Frontal cortex (tissue), 4 donors: ENCODE data around the gene C15orf61. TPM values are rescaled to one million over a fixed set of nuclear protein-coding genes. Genes with fewer than 3 reads are reported as not detected.

Experiments
- DNase-seq, 2 donors: peaks; one replicate each; pipeline ENCODE4 v3.0.0; 2012; ENCODE audit warnings: low spot score in 2 of 2
- FAIRE-seq: peaks from 2 replicates; lab custom pipeline; 2012; peaks lifted over from hg19 to GRCh38; lab: Jason Lieb, UNC
- total RNA-seq: library from RNA; depleted of rRNA; stranded (reverse); fragments of >200 nt; gene quantifications from one replicate; pipeline ENCODE4 v1.2.3, GENCODE V29; 2014
- donor health status: control.
- donor health status: control.
- donor health status: control.

C15orf61 gene
- total RNA-seq, 1 donor from 2014 or later: 23.6 TPM

DNA sequence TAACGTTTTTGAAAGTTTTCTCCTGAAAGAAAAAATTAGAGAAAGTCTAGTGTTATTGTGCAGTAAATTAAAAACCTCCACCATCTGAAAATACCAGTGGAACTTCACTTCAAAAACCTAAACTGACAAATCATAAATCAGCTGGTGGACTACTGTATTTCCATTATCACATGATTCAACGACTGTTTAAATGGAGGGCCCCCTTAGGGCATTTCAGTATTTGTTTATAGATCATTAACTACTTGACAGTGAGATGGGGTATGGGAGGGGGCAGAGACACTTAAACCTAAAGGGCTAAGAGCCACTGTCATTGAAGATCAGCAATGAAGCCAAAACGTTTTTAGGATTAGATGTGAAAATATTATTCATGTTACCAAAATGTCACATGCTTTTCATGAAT is 8.8 kb upstream of the C15orf61 start:
- DNase-seq (no peak), FAIRE-seq (no peak)

- DNase-seq (no peak), FAIRE-seq (no peak)
These were observed 7.8 kb upstream of the C15orf61 start for GRCh38 chr15:67512933-67513714.

DNA sequence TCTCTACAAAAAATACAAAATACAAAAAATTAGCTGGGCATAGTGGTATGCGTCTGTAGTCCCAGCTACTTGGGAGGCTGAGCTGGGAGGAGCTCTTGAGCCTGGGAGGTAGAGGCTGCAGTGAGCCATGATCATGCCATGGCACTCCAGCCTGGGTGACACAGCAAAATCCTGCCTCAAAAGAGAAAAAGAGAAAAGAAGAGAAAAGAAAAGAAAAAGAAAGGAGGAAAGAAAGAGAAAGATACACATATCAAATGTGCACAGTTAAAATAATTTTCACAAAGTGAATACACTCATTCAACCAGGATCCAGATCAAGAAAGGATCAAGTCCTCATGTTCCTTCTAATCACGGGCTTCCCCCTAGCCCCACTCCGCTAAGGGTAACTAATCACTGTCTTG is 5.8 kb upstream of the C15orf61 start:
- DNase-seq: no peak
- FAIRE-seq: no peak

- FAIRE-seq (no peak), DNase-seq (no peak)
These were observed 5.4 kb upstream of the C15orf61 start for GRCh38 chr15:67515557-67515956.

DNA sequence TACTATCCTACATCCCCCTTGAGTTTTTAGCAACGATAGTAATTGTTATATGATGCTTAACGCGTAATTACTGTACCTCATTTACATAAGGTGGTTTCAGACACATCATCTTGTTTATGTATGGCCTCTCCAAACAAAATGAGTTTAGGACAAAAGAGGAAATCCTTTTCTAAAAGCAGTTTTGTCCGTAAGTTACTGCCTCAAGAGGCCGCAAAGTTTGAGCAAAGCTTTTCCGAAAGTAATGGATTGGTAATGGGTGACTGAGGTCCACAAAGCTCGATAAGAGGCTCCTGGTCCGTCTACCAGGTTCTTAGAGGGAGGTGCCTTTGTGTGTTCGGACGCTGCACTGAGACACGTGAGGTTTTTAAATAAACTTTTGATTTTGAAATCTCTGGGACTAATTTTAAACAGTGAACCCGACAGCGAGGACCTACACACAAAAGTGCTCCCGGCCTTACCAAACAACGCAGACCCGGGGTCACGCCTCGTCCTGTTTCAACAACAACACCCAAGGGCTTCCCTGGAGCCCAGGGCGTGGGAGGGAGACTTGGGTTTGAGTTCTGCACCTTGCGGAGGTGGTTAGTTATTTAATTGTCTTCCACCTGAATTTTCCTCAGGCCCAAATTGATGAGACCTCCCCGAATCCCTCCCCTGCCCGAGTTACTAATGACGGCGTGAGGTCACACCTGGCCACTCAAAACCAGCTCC is 456 bp upstream of the C15orf61 start:
- FAIRE-seq: no peak
- DNase-seq: peak in 1 of 2 donors; percentile 27

DNA sequence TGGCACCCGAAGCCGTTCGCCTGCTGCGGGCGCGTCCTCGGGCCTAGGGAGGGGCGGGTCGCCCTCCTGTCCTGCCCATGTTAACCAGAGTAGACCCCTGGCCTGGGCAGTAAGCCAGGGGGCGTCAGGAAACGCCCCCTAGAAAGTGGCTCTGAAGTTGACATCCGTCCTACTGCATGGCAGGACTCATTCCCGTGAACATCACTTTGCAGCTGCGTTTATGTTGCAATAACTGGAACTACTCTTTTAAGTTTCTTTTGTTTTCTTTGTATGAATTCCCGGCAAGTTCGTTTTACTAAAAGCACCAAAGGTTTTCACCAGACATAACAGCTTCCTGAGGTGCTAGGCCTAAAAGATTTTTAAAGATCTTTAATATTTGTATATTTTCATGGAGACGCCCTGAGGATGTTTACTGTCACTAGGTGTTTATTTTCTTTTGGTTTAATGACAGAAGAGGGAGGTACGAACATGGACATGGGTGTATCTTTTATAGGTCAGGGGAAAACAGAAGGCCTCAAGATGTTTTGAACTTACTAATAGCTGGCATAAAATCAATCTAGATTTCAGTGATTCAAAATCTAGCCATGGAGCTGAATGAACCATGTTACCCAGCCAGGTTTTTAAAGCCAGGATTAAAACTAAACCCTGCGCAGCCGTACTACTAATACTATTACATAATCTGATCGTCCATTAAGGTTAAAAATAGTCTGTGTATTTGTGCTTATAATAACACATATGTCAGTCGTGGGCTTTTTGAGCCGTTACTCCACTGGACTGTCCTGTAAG is 1.0 kb downstream of the C15orf61 start:
- DNase-seq (peak in 1 of 2 donors; percentile 24), FAIRE-seq (no peak)

GRCh38 chr15:67523330-67523729 is 2.4 kb downstream of the C15orf61 start:
- FAIRE-seq (no peak), DNase-seq (no peak)

GRCh38 chr15:67524235-67524634 is 3.3 kb downstream of the C15orf61 start:
- FAIRE-seq (no peak), DNase-seq (no peak)

GRCh38 chr15:67528513-67528912 is 7.6 kb downstream of the C15orf61 start:
- no peak for FAIRE-seq
- no peak for DNase-seq

- FAIRE-seq (no peak), DNase-seq (no peak)
These were observed 10.5 kb downstream of the C15orf61 start for GRCh38 chr15:67531379-67531914.

GRCh38 chr15:67533873-67534272 is 12.9 kb downstream of the C15orf61 start:
- FAIRE-seq: no peak
- DNase-seq: no peak

GRCh38 chr15:67534360-67534759 is 13.4 kb downstream of the C15orf61 start:
- DNase-seq (no peak), FAIRE-seq (no peak)

- FAIRE-seq (no peak), DNase-seq (no peak)
These were observed 16.8 kb downstream of the C15orf61 start for GRCh38 chr15:67537771-67538170.

GRCh38 chr15:67542420-67543347 is 21.8 kb downstream of the C15orf61 start, which contains the start of gene MAP2K5:
Gene MAP2K5 (plus strand): TSS chr15:67542703. CDS start chr15:67543336, 633 bp downstream.
- FAIRE-seq: no peak
- peak; percentile 82 to 88 for DNase-seq

DNA sequence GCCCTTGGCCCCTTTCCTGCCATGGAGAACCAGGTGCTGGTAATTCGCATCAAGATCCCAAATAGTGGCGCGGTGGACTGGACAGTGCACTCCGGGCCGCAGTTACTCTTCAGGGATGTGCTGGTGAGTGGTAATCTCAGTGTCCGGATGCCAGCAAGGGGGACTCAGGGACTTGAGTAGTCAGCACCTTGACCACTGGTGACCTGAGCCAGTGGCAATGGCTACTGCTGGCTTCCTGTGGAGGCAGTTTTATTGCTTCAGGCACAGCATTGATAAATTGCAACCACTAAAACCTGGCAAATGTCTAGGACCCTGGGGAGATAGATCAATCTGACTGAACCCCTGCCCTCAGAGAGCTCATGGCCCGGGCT is 22.4 kb downstream of the C15orf61 start:
- DNase-seq: peak; percentile 15 to 37
- no peak for FAIRE-seq

DNA sequence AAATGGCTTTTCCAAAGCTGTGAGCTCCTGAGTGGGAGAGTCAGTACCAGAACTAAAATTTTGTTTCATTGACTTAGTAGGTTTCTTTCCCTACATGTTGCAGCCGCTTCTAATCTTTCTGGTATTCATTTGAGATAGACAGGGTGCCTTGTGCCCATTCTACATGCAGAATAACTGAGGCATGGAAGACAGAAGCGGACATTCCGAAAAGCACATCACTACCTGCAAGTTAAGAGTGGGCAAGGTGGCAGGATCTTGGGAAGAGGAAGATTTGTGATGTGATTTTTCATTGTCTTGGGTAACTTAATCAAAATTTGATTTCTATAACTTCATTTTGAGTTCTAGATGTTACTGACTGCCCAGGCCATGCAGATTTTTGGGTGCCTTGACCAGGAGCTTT is 23.5 kb downstream of the C15orf61 start:
- FAIRE-seq: no peak
- DNase-seq: no peak

GRCh38 chr15:67545864-67546263 is 24.9 kb downstream of the C15orf61 start:
- DNase-seq: no peak
- FAIRE-seq: no peak

GRCh38 chr15:67547064-67547463 is 26.1 kb downstream of the C15orf61 start:
- FAIRE-seq: no peak
- DNase-seq: no peak

GRCh38 chr15:67547836-67548235 is 26.9 kb downstream of the C15orf61 start:
- DNase-seq (no peak), FAIRE-seq (no peak)
